Natural killer cell (primary cell): ENCODE data around the gene LCNL1. TPM values are rescaled to one million over a fixed set of nuclear protein-coding genes. Genes with fewer than 3 reads are reported as not detected.

Experiments used
- ATAC-seq, 3 donors: fragments of 150-1000 bp in 2 of 3; fragments of 200-7000 bp in 1 of 3; cut with Tn5 transposase; 1 replicate in 1 of 3; 2 replicates in 2 of 3; pipeline ENCODE4 v1.10.0; 2021; ENCODE audit warnings: mild to moderate bottlenecking in 2 of 3, moderate library complexity in 2 of 3
- DNase-seq, 2 donors: peaks; one replicate each; pipeline versions ENCODE4 v3.0.0 to v3.0.0-alpha.2; 2013 to 2021; ENCODE audit warnings: mixed read lengths in 1 of 2
- H3K27ac ChIP-seq: one replicate; pipeline ENCODE4 v1.5.1; 2013; ENCODE audit warnings: mild to moderate bottlenecking, low read length
- H3K27me3 ChIP-seq: one replicate; pipeline ENCODE4 v1.6.1; 2013; ENCODE audit warnings: low read length; ENCODE audit not compliant: control insufficient read depth, insufficient read depth
- H3K36me3 ChIP-seq: one replicate; pipeline ENCODE4 v1.6.1; 2013; ENCODE audit warnings: low read length; ENCODE audit not compliant: control insufficient read depth, insufficient read depth
- H3K4me1 ChIP-seq: one replicate; pipeline ENCODE4 v1.6.1; 2013; ENCODE audit warnings: low read length; ENCODE audit not compliant: control insufficient read depth, insufficient read depth
- H3K4me3 ChIP-seq: one replicate; pipeline ENCODE4 v1.5.1; 2013; ENCODE audit warnings: low read length
- H3K9me3 ChIP-seq: one replicate; pipeline ENCODE4 v1.6.1; 2013; ENCODE audit warnings: low read length; ENCODE audit not compliant: control insufficient read depth, insufficient read depth
- H3K27ac Mint-ChIP-seq, 2 donors: one replicate each; pipeline ENCODE4 v1.8.0; 2022; ENCODE audit warnings: mild to moderate bottlenecking in 2 of 2, mixed read lengths in 2 of 2, moderate library complexity in 1 of 2
- H3K27me3 Mint-ChIP-seq, 2 donors: one replicate each; pipeline ENCODE4 v1.8.0; 2022; ENCODE audit warnings: low read depth in 2 of 2, mixed read lengths in 2 of 2
- H3K36me3 Mint-ChIP-seq: one replicate; pipeline ENCODE4 v1.8.0; 2022; ENCODE audit warnings: mixed read lengths
- H3K4me1 Mint-ChIP-seq, 2 donors: one replicate each; pipeline ENCODE4 v1.8.0; 2022; ENCODE audit warnings: mixed read lengths in 2 of 2
- H3K4me3 Mint-ChIP-seq: one replicate; pipeline ENCODE4 v1.8.0; 2022; ENCODE audit warnings: mild to moderate bottlenecking, moderate library complexity, mixed read lengths
- H3K9me3 Mint-ChIP-seq, 2 donors: one replicate each; pipeline ENCODE4 v1.8.0; 2022; ENCODE audit warnings: mixed read lengths in 2 of 2
- CTCF ChIP-seq: fragments of 200-600 bp; IDR thresholded peaks from one replicate; pipeline ENCODE4 v1.8.0; 2022; ENCODE audit warnings: antibody characterized with exemption
- WGBS: methylation state at CpG from one replicate; pipeline ENCODE4 v1.1.7; 2013; ENCODE audit warnings: missing lambda C conversion rate; ENCODE audit not compliant: insufficient coverage; 5-methylcytosine and 5-hydroxymethylcytosine counted together
- intact Hi-C: fragments of 100-400 bp; cut with micrococcal nuclease; formaldehyde crosslinking; loops from one replicate; pipeline ENCODE4 v1.14.2; 2022
- total RNA-seq, 4 donors: library from RNA; stranded (reverse); fragments of 120-200 nt in 1 of 4; gene quantifications; one replicate each; pipeline versions ENCODE4 v1.2.3 to v1.2.4, GENCODE V29; 2013 to 2022

The LCNL1 gene
- total RNA-seq, 3 donors from 2014 or later (not counting 1 experiment from before 2014, with no cell fraction given): 4.9 to 8.4 (median 8.2) TPM

DNA sequence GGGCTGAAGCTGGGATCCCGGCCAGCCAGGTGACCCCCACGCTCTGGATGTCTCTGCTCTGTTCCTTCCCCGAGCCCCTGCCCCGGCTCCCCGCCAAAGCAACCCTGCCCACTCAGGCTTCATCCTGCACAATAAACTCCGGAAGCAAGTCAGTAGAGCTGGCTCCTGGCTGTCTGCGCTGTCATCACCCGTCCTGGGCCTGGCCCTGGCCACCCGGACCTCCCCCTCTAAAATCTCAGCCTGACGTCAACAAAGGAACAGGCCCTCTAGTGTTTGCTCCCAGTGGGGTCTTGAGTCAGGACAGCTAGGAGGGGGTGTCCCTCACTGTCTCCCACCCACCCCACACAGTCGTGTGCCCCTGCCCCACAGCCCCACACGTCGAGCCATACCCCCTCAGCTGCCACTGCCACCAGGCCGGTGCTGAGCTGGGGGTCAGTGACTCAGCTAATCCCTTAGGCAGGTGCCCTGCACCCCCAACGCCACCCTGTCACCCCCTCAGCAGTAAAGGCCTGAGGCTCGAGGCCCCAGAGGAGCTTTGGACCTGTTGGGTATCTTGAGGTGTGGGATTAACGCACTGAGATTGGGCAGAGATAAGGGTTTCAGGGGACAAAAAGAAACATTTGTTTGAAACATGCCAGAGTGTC, 1.1 kb upstream of the LCNL1 start:
- Mint-ChIP-seq H3K4me3 (no peak overlapping the region), H3K9me3 (no peaks in the 10 kb centered on the region), H3K27ac (no peak overlapping the region), H3K36me3 (no peaks in the 10 kb centered on the region), H3K4me1 (peaks cover 0 to 16% of the 10 kb centered on the region in 2 donors), H3K27me3 (peaks cover 0 to 7% of the 10 kb centered on the region in 2 donors)
- no peak for TF ChIP-seq CTCF
- Histone ChIP-seq H3K36me3 (no peaks in the 10 kb centered on the region), H3K4me1 (peaks cover 27% of the 10 kb centered on the region), H3K9me3 (no peaks in the 10 kb centered on the region), H3K27me3 (peaks cover 10% of the 10 kb centered on the region), H3K4me3 (no peak overlapping the region), H3K27ac (no peak overlapping the region)
- intact Hi-C loops: no loop called here
- WGBS: 81% methylated on average over 15 of the region's 17 CpGs
- no peak for ATAC-seq
- no peak for DNase-seq

DNA sequence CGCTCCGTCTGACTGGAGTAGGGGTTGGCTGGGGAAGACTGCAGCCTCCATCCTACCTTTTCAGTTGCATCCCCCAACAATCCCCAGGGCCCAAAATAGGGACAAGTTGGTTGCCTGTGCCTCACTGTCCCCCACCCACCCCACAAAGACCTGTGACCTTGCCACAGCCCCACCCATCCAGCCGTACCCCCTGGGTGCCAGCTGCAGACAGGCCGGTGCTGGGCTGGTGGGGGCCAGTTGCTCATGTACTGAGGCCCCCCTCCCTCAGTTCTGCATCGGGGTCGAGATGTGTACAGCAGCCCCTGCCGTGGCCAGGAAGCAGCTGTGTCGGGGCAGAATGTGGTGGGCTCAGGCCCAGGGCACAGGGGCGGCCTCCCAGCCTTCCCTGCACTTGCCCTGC, 374 bp downstream of the LCNL1 start:
- no peaks in the 10 kb centered on the region for H3K36me3 ChIP-seq
- Mint-ChIP-seq H3K27ac (no peak overlapping the region), H3K27me3 (peaks cover 0 to 11% of the 10 kb centered on the region in 2 donors), H3K4me3 (no peak overlapping the region), H3K36me3 (no peaks in the 10 kb centered on the region), H3K9me3 (no peaks in the 10 kb centered on the region), H3K4me1 (peaks cover 0 to 7% of the 10 kb centered on the region in 2 donors)
- DNase-seq: no peak
- H3K9me3 ChIP-seq: no peaks in the 10 kb centered on the region
- H3K4me3 ChIP-seq: no peak overlapping the region
- peaks cover 11% of the 10 kb centered on the region for H3K27me3 ChIP-seq
- peaks cover 13% of the 10 kb centered on the region for H3K4me1 ChIP-seq
- intact Hi-C loops: no loop called here
- ATAC-seq: no peak
- WGBS: 56% methylated on average over 7 of the region's 9 CpGs
- H3K27ac ChIP-seq: no peak overlapping the region
- TF ChIP-seq CTCF: no peak

GRCh38 chr9:136983656-136984314, 992 bp downstream of the LCNL1 start:
- Histone ChIP-seq H3K27me3 (peaks cover 11% of the 10 kb centered on the region), H3K4me3 (no peak overlapping the region), H3K36me3 (no peaks in the 10 kb centered on the region), H3K9me3 (no peaks in the 10 kb centered on the region), H3K27ac (no peak overlapping the region), H3K4me1 (peaks cover 10% of the 10 kb centered on the region)
- Mint-ChIP-seq H3K36me3 (no peaks in the 10 kb centered on the region), H3K27me3 (peaks cover 0 to 11% of the 10 kb centered on the region in 2 donors), H3K4me1 (peaks cover 0 to 7% of the 10 kb centered on the region in 2 donors), H3K4me3 (no peak overlapping the region), H3K27ac (peak overlapping the region in 1 of 2 donors; percentile 2), H3K9me3 (no peaks in the 10 kb centered on the region)
- no peak for TF ChIP-seq CTCF
- intact Hi-C loops: no loop called here
- DNase-seq: no peak
- ATAC-seq: no peak
- WGBS: 82% methylated on average over 10 of the region's 11 CpGs
